HG03460 (cell line): ENCODE results near the gene CCDC85B.

Experiments used
- ATAC-seq: cut with Tn5 transposase; IDR thresholded peaks from one replicate; pipeline ENCODE4 v1.9.1; 2021; ENCODE audit not compliant: unreplicated experiment

CCDC85B gene

DNA sequence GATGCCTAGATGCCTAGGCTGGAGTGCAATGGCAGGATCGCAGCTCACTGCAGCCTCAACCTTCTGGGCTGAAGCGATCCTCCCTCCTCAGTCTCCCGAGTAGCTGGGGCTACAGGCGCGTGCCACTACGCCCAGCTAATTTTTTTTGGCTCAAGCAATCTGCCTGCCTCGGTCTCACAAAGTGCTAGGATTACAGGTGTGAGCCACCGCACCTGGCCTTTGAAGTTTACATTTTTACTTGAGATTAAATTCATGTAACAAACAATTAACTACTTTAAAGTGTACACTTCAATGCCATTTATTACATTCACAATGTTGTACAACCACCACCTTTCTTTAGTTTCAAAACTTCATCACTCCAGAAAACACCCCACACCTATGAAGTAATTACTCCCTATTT lies 13.2 kb downstream of the CCDC85B start:
- no peak for ATAC-seq

DNA sequence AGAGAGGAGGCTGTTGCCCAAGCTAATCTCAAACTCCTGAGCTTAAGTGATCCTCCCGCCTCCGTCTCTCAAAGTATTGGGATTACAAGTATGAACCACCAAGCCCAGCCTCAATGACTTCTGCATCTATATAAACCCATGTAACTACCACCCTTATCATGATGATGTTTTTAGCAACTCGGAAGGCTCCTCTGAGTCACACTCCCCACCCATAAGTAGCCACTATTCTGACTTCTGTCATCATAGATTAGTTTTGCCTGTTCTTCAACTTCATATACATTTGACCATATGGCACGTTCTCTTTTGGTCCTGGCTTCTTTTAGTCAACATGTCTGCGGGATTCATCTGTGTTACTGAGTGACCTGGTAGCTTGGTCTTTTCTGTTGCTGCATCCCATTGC lies 16.1 kb downstream of the CCDC85B start:
- ATAC-seq, result no peak

GRCh38 chr11:65907878-65908277 lies 17.4 kb downstream of the CCDC85B start:
- no peak for ATAC-seq

DNA sequence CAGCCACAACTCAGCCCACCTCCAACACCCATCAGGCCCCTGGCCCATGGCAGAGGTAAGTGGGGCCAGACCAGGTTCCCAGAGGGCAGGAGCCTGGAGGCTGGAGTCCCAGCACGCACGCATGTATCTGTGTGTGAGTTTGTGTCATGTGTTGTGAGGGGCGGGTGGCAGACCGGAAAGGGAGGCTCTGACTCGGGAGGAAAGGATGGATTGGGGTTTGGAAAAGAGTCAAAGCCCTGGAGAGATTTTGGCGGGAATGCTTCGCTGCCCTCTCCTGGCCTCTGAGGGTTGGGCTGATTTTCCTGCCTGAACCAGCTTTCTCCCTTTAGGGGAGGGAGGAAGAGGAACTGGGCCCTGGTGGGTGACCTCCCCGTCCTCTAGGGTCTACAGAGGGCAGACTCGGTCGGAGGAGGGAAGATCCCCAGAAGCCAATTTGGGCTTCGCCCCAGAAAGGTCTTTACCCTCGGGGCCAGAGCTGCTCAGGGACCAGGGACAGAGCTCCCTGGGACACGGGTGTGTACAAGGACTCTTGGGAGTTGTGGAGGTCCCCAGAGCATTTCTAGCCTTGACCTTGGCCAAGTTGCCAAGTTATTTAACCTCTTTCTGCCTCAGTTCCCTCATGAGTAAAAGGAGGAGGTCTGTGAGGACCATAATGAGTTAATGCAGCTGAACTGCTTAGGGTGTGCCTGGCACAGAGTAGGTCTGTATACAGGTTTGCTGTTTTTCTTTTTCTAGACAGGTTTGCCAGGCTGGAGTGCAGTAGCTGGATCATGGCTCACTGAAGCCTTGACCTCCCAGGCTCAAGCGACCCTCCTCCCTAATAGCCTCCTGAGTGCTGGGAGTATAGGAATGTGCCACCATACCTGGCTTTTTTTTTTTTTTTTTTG lies 21.5 kb downstream of the CCDC85B start:
- ATAC-seq, result no peak

DNA sequence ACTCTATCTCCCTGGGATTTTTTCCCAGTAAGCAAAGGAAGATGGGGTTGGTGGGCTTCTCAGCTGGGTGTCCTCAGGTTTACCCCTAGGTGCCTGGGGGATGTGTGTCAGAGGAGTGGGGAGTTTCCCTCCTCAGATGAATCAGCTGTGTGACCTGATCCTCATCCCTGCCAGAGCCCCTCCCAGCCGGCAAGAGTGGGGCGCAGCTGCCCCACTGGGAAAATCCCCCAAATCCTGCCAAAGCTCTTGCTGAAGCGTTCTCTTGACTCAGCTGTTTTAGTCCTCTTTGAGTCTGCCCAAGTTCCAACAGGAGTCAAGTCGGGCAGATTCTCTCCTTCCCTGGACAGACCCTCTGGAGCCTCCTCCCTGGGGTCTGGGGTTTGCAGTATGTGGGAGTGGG lies 22.4 kb downstream of the CCDC85B start:
- ATAC-seq, result no peak

GRCh38 chr11:65915101-65915820 lies 24.8 kb downstream of the CCDC85B start:
- no peak for ATAC-seq

DNA sequence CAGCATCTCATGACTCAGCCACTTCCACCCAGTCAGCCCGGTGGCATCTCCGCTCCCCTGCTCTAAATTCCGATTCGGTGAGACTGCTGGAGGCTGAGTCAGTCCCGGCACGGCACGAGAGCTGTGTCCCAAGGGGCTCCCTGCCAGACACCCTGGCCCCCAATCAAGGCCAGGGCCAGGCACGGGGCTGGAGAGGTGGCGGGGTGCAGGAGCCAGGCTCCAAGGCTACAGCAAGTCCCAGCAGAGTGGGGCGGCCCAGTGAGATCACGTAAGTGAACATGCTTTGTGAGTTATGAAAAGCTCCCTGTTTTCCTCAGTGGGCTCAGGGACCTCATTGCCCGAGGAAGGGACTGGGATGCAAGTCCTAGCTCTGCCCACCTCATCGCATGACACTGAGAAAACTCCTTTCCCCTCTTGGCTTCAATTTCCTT lies 25.4 kb downstream of the CCDC85B start:
- no peak for ATAC-seq

DNA sequence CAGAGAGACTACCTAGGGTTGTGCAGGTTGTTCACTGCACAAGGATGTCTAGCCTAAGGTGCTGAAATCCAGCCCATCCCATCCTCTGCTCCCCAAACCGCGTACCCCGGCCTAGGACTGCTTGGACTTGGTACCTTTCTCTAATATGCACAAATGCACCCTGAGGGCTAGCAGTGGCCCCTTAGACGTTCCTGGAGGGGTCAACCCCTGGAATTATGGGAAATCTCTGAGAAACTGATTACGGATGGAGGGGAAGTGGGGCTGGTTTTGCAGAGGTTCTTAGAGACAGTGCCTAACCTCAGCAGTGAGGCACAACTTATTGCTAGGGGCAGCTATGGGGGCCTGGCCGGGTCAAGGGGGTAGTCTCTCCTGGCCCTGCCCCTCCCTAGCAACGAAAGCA lies 25.9 kb downstream of the CCDC85B start:
- no peak for ATAC-seq

DNA sequence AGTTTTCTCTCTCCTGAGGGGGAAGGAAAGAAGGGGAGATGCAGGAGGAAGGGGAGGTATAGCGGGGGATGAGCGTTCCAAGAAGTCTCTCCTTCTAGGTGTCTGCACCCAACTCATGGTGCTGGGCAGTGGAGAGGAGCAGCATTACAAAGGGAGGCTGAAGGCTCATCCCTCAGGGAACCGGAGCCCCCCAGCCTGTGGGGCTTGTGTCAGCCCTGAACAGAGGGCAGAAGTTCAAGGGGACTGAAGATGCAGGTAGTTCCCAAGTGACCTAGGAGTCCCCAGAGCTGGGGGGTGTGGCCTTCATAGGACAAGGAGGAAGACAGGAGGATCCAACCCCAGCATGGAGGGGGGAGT lies 26.6 kb downstream of the CCDC85B start:
- ATAC-seq, result no peak

DNA sequence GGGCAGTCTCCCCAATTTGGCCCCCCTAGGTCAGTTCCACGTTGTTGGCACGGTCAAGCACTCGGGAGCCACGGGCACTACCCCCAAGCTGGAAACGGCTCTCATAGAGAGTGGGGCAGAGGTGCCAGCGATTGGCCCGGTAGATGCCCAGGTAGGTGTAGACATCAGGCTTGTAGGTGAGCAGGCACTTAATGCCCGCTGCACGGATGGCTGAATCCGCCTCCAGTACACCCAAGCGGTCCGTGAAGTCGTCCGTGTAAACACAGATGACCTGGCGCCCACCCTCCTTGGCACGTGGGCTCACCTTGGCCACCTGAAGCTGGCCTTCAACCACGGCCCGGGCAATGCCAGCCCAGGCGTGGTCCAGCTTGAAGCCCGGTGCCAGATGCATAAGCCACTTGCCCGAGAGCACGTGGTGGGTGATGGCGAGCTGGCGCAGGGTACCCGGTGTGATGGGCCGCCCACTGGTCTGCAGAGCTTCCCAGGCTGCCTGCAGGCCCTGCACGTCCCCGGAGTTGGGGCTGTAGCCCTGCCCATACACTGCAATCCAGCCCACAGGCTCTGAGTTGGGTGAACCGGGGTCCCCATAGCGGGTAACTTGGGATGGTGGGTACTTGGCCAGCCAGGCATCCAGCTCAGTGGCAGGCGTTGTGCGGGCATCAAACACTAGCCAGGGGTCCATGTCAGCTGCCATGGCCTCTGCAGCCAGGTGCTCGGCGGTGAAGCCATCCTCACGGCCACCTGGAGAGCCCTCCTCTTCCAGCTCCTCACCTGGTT lies 27.1 kb downstream of the CCDC85B start:
- no peak for ATAC-seq

DNA sequence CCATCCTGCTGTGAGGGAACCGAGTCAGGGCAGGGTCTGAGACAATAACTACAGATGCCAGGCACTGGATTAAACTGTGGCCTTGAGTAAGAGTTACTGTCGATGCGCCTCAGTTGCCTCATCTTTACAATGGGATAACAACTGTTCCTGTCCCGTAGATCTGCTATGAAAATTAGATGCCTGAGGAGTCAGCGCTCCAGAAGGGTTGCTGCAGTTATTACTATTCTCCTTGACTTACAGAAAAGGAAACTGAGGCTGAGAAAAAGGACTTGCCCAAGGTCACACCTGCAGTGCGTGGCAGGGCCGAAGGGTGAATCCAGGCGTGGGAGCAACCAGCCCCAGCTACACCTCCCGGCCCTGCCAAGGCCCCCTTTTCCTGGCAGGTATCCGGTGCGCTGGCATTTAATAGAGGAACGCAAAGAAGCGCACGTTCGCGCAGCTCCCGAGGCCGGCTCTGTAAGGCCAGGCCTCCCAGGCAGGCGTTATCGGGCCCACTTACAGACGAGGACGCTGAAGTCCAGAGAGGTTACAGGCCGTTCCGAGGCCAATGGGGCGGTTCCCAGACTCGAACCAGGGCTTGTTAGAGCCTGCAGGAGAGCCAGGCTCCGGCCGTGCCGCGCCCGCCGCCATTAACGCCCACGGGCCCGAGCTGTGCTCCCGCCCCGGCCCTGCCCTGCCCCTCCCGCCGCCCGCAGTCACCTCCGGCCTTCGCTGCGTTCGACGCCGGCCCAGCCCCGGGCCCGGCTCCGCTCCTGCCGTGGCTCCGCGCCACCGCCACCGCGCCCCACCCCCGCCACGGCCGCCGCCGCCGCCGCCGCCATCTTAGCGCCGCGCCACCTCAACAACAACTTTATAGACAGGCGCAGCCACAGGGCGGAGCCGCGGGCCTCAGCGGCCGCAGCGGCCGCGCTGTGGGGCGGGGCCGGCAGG lies 28.0 kb downstream of the CCDC85B start, which contains the start of gene C11orf68:
Gene C11orf68, minus strand, starts transcription at position 852 of the 930 bp plus-strand sequence. Its CDS starts 31 bp downstream, at position 821.
- peak; percentile 41 for ATAC-seq

GRCh38 chr11:65919141-65919572 lies 28.7 kb downstream of the CCDC85B start, which contains the start of gene DRAP1:
DRAP1 (plus strand) TSS chr11:65919426; CDS start chr11:65919502, 76 bp downstream.
- ATAC-seq, result peak; percentile 81

DNA sequence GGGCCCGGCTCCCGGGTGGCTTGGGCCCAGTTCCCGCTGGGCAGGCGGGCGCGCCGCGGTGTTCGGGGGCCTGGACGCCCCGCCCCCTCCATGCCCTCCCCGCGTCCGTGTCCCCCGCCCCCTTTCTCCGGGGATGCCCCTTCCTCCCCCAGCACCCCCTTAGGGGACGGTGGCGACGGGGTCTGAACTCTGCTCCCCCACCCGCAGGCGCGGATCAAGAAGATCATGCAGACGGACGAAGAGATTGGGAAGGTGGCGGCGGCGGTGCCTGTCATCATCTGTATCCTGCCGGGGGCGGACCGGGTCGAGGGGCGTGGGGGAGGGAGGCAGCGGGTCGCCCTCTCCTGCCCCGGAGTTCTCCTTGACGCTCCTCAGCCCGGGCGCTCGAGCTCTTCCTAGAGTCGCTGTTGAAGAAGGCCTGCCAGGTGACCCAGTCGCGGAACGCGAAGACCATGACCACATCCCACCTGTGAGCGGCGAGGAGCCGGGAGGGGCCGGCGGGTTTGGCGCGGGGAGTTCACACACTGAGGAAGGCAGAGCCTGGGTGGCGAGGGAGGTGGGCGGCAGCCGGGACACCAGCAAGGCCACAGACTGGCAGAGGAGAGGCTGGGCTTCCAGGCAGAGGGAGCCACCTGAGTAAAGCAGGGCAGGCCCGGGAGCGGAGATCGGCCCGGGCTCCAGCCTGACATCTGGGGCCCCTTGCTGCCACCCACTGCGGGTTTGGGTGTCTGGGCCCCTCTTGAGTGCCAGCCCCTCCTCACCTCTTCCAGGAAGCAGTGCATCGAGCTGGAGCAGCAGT lies 29.3 kb downstream of the CCDC85B start:
- ATAC-seq, result peak; percentile 30

DNA sequence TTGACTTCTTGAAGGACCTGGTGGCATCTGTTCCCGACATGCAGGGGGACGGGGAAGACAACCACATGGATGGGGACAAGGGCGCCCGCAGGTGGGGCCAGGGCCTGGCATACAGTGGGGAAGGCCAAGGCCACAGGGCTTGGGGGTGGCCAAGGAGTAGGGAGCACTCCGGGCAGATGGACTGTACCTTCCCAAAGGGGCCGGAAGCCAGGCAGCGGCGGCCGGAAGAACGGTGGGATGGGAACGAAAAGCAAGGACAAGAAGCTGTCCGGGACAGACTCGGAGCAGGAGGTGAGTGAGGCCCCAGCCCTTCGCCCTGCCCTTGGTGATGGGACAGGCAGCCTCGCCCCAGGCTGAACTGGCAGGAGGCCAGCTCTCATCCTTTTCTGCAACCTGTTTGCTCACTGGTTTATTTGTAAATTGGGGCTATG lies 29.9 kb downstream of the CCDC85B start:
- no peak for ATAC-seq

DNA sequence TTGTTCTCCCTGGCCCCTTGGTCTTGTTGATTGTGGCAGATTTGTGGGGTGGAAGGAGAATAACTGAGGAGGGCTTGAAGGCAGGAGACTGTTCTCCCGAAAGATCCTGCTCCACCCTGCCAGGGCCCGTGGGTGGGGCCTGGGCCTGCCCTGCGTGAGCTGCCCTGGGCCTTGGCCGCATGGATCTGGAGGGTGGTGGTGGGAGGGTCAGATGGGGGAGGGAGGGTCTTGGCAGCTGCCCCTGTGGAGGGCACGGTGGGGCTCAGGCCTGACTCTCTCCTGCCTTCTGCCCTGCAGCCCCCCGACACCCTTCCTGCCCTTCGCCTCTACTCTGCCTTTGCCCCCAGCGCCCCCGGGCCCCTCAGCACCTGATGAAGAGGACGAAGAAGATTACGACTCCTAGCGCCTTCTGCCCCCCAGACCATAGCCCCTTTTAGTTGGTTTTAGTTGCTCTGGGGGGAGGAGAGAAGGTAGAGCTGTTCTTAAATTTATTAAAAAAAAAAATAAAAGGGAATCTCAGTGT lies 30.6 kb downstream of the CCDC85B start:
- no peak for ATAC-seq

DNA sequence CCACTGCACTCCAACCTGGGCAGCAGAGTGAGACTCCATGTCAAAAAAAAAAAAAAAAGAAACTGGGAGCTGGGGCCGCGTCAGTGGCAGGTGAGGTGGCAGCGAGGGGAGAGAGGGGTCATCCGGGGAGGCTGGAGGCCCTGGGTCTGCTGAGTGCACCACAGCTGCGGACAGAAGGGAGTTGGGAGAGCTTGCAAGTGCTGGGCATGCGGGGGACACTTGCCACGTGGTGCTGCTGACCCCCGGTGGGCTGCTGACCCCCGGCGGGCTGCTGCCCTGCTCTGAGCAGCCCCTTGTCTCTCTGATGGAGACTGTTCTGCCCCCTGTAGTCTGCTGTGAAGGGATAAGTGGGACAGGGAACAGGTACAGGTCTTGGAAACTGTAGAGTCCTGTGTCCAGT lies 31.4 kb downstream of the CCDC85B start:
- ATAC-seq, result no peak

GRCh38 chr11:65922565-65922964 lies 32.1 kb downstream of the CCDC85B start:
- no peak for ATAC-seq

- no peak for ATAC-seq
These were observed 34.9 kb downstream of the CCDC85B start for GRCh38 chr11:65925397-65925796.

GRCh38 chr11:65927904-65928397 lies 37.5 kb downstream of the CCDC85B start:
- ATAC-seq, result peak; percentile 63
